IMR-90 (cell line): ENCODE results near the gene BOD1. TPM values are rescaled to one million over a fixed set of nuclear protein-coding genes. Genes with fewer than 3 reads are reported as not detected.

Source experiments
- ATAC-seq: fragments of 200-7000 bp; cut with Tn5 transposase; 2 replicates; pipeline ENCODE4 v1.9.1; 2020; ENCODE audit warnings: low read depth, mild to moderate bottlenecking, moderate library complexity
- BruUV-seq: library from RNA; stranded (reverse); fragments of 400-500 nt; replicated peaks from 2 replicates; lab custom pipeline; 2021; lab: Mats Ljungman, UMichigan
- CTCF ChIA-PET: fragments of 300-600 bp; formaldehyde crosslinking; extraction: SDS; loops from one replicate; lab custom pipeline; 2021; ENCODE audit warnings: antibody characterized with exemption; lab: Yijun Ruan, JAX
- POLR2A ChIA-PET: fragments of 300-600 bp; sonication (Branson Sonifier 250); formaldehyde crosslinking; loops from one replicate; lab custom pipeline; 2022; ENCODE audit warnings: antibody characterized with exemption; ENCODE audit not compliant: unreplicated experiment; lab: Charles Lee
- DNase-seq: peaks from one replicate; pipeline ENCODE4 v3.0.0; 2013
- H2AFZ ChIP-seq: replicated peaks from 2 replicates; pipeline ENCODE3; 2013; ENCODE audit warnings: low read length, mild to moderate bottlenecking; ENCODE audit not compliant: poor library complexity
- H2AK5ac ChIP-seq: 2 replicates; pipeline ENCODE4 v1.6.1; 2013; ENCODE audit warnings: low read depth, low read length, inconsistent platforms
- H2AK9ac ChIP-seq: replicated peaks from 2 replicates; pipeline ENCODE3; 2013; ENCODE audit warnings: mild to moderate bottlenecking, low read depth, low read length, moderate library complexity; ENCODE audit not compliant: poor library complexity
- H2BK120ac ChIP-seq: 2 replicates; pipeline ENCODE4 v1.6.1; 2013; ENCODE audit warnings: low read depth, low read length, inconsistent platforms
- H2BK15ac ChIP-seq: 3 replicates; pipeline ENCODE4 v1.6.1; 2013; ENCODE audit warnings: low read depth, low read length, inconsistent platforms
- H2BK20ac ChIP-seq: 2 replicates; pipeline ENCODE4 v1.6.1; 2013; ENCODE audit warnings: low read depth, mild to moderate bottlenecking, inconsistent platforms, low read length, moderate library complexity
- H2BK5ac ChIP-seq: 2 replicates; pipeline ENCODE4 v1.6.1; 2013; ENCODE audit warnings: mild to moderate bottlenecking, low read depth, low read length, inconsistent platforms; ENCODE audit not compliant: poor library complexity, severe bottlenecking
- H3K14ac ChIP-seq: replicated peaks from 2 replicates; pipeline ENCODE4 v1.6.1; 2013; ENCODE audit warnings: low read depth, low read length, inconsistent platforms
- H3K18ac ChIP-seq: 2 replicates; pipeline ENCODE4 v1.6.1; 2013; ENCODE audit warnings: low read depth, low read length, control low read depth
- H3K23ac ChIP-seq: 2 replicates; pipeline ENCODE4 v1.6.1; 2013; ENCODE audit warnings: low read depth, low read length, inconsistent platforms
- H3K27ac ChIP-seq: 2 replicates; pipeline ENCODE4 v1.5.1; 2013; ENCODE audit warnings: mild to moderate bottlenecking, control low read depth, low read length; ENCODE audit not compliant: insufficient read depth
- H3K27me3 ChIP-seq: 2 replicates; pipeline ENCODE4 v1.6.1; 2013; ENCODE audit warnings: low read length; ENCODE audit not compliant: control insufficient read depth, insufficient read depth
- H3K36me3 ChIP-seq: 2 replicates; pipeline ENCODE4 v1.6.1; 2013; ENCODE audit warnings: low read length, mixed read lengths; ENCODE audit not compliant: control insufficient read depth, insufficient read depth
- H3K4ac ChIP-seq: 2 replicates; pipeline ENCODE4 v1.6.1; 2013; ENCODE audit warnings: low read depth, low read length, inconsistent platforms
- H3K4me1 ChIP-seq: 2 replicates; pipeline ENCODE4 v1.6.1; 2013; ENCODE audit warnings: low read length, mixed read lengths; ENCODE audit not compliant: control insufficient read depth, insufficient read depth
- H3K4me2 ChIP-seq: 2 replicates; pipeline ENCODE4 v1.6.1; 2013; ENCODE audit warnings: low read depth, mild to moderate bottlenecking, control low read depth, low read length, moderate library complexity
- H3K4me3 ChIP-seq: 2 replicates; pipeline ENCODE4 v1.5.1; 2013; ENCODE audit warnings: low read depth, mild to moderate bottlenecking, control low read depth, low read length, moderate library complexity; ENCODE audit not compliant: insufficient read depth
- H3K56ac ChIP-seq: 2 replicates; pipeline ENCODE4 v1.6.1; 2013; ENCODE audit warnings: low read length, inconsistent platforms; ENCODE audit not compliant: insufficient read depth; ENCODE audit errors: extremely low read depth
- H3K79me1 ChIP-seq, 2 experiments: 2 replicates each; pipeline ENCODE4 v1.6.1; 2013; ENCODE audit warnings: low read length in 2 of 2, inconsistent platforms in 1 of 2, low read depth in 1 of 2
- H3K9ac ChIP-seq: 2 replicates; pipeline ENCODE4 v1.6.1; 2013; ENCODE audit warnings: low read depth, low read length, control low read depth
- H3K9me1 ChIP-seq: 2 replicates; pipeline ENCODE4 v1.6.1; 2013; ENCODE audit warnings: low read length, inconsistent platforms; ENCODE audit not compliant: insufficient read depth
- H3K9me3 ChIP-seq: 2 replicates; pipeline ENCODE4 v1.6.1; 2013; ENCODE audit warnings: low read length; ENCODE audit not compliant: control insufficient read depth, insufficient read depth
- H4K20me1 ChIP-seq: 2 replicates; pipeline ENCODE4 v1.6.1; 2013; ENCODE audit warnings: low read length, inconsistent platforms; ENCODE audit not compliant: insufficient read depth
- H4K5ac ChIP-seq: 2 replicates; pipeline ENCODE4 v1.6.1; 2013; ENCODE audit warnings: mild to moderate bottlenecking, low read depth, low read length, control low read depth
- H4K8ac ChIP-seq, 2 experiments: 2 replicates each; pipeline ENCODE4 v1.6.1; 2013; ENCODE audit warnings: low read depth in 2 of 2, low read length in 2 of 2, control low read depth in 1 of 2, inconsistent platforms in 1 of 2
- H4K91ac ChIP-seq: 2 replicates; pipeline ENCODE4 v1.6.1; 2013; ENCODE audit warnings: low read depth, low read length, inconsistent platforms; ENCODE audit not compliant: insufficient read depth
- RFX5 ChIP-seq: IDR thresholded peaks from 2 replicates; pipeline ENCODE4 v1.8.0; 2012; ENCODE audit warnings: low read depth, mild to moderate bottlenecking, low read length, moderate library complexity
- WGBS, 2 experiments: methylation state at CpG; one replicate each; pipeline versions ENCODE4 v1.1.5 to v1.1.7; 2013; ENCODE audit warnings: missing lambda C conversion rate in 2 of 2; ENCODE audit not compliant: insufficient read length in 1 of 2; ENCODE audit errors: extremely low coverage in 2 of 2; 5-methylcytosine and 5-hydroxymethylcytosine counted together
- dilution Hi-C: fragments of 300-500 bp; cut with HindIII; formaldehyde crosslinking; loops from one replicate; pipeline ENCODE4 v1.14.3; 2018; ENCODE audit warnings: low sequenced_read_pairs; ENCODE audit not compliant: unreplicated experiment
- in situ Hi-C: fragments of 300-500 bp; cut with MboI; formaldehyde crosslinking; loops from 3 replicates; pipeline ENCODE4 v1.14.3; 2019; ENCODE audit warnings: low sequenced_read_pairs, inconsistent platforms, mixed read lengths
- intact Hi-C: fragments of 100-400 bp; cut with micrococcal nuclease; formaldehyde crosslinking; loops from 2 replicates; pipeline ENCODE4 v1.10.0; 2022
- polyA plus RNA-seq, 3 experiments: library from polyadenylated mRNA; depleted of rRNA; stranded (reverse); fragments of >200 nt; gene quantifications; 2 replicates each; pipeline ENCODE4 v1.2.3, GENCODE V29; 2012; ENCODE audit warnings: low replicate concordance in 1 of 3
- total RNA-seq: library from RNA; depleted of rRNA; stranded (reverse); fragments of >200 nt; gene quantifications from 2 replicates; pipeline ENCODE4 v1.2.3, GENCODE V29; 2012
- TF ChIP-seq, protein P1 (sequence below): fragments of 150-350 bp; IDR thresholded peaks from 2 replicates; pipeline ENCODE4 v1.6.1; 2016; ENCODE audit warnings: low read depth, mild to moderate bottlenecking, low read length, moderate library complexity, borderline replicate concordance

BOD1 gene
- total and polyA plus RNA-seq, 2 of the 4 experiments (the other 2 are of a cell fraction) = 57.9 to 71.7 TPM

DNA sequence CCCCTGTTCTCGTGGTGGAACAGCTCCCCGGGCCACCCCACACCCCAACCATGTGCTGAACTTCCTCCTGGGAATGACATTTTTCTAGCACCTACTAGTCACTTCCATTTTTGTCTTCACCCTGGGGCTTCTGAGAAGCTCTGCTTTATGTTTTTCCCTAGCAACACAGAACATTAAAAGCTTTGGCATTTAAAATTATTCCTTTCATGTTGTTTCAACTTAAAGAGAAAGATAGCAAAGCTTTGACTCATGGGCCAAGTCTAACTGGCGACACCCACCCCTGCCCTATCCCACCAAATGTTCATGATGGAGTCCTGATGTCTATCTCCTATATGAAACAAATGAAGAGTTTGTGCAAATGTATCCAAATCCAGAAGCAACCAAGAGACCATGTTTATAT is 22.4 kb downstream of the BOD1 start:
- Histone ChIP-seq H2BK20ac (no peak overlapping the region), H3K4me2 (no peak overlapping the region), H4K91ac (peak overlapping the region; percentile 31; the same call in 1 of the 2 replicates), H3K27me3 (no peaks in the 10 kb centered on the region), H3K27ac (no peak overlapping the region), H4K20me1 (no peaks in the 10 kb centered on the region), H3K9me3 (peaks cover 10% of the 10 kb centered on the region), H3K4me1 (peaks cover 5% of the 10 kb centered on the region), H3K9me1 (peaks cover 9% of the 10 kb centered on the region; the same call in 1 of the 2 replicates), H3K56ac (no peak overlapping the region), H3K36me3 (peaks cover 4% of the 10 kb centered on the region; the same call in 1 of the 2 replicates), H3K18ac (no peak overlapping the region; the same call in 1 of the 2 replicates), H3K79me1 (no peaks in the 10 kb centered on the region), H4K8ac (no peak overlapping the region), H2BK5ac (no peak overlapping the region), H2AK5ac (peak overlapping the region; percentile 11; the same call in 1 of the 2 replicates), H4K5ac (no peak overlapping the region), H2AK9ac (no peak overlapping the region), H2BK120ac (no peak overlapping the region), H2AFZ (no peak overlapping the region), H3K9ac (no peak overlapping the region), H3K4me3 (no peak overlapping the region), H3K23ac (no peak overlapping the region), H3K4ac (no peak overlapping the region), H2BK15ac (no peak overlapping the region), H3K14ac (no peak overlapping the region)
- TF ChIP-seq, protein P1, sequence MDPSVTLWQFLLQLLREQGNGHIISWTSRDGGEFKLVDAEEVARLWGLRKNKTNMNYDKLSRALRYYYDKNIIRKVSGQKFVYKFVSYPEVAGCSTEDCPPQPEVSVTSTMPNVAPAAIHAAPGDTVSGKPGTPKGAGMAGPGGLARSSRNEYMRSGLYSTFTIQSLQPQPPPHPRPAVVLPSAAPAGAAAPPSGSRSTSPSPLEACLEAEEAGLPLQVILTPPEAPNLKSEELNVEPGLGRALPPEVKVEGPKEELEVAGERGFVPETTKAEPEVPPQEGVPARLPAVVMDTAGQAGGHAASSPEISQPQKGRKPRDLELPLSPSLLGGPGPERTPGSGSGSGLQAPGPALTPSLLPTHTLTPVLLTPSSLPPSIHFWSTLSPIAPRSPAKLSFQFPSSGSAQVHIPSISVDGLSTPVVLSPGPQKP = no peak
- TF ChIP-seq RFX5 = peak; percentile 38; the same call in 1 of the 2 replicates
- in situ Hi-C loops (loop anchor here (25.0 kb wide), 2 partner anchors 432 to 882 kb away; no protein-coding TSS in a partner anchor), dilution Hi-C loops (no loop called here), intact Hi-C loops (no loop called here)
- no TSS peak for BruUV-seq
- WGBS, 2 experiments = no CpG with 5 or more reads among the region's 3 CpGs
- DNase-seq (peak; percentile 51), ATAC-seq (peak; percentile 36)
- ChIA-PET CTCF (interaction anchor here (0.6 kb wide), 1 partner anchor 360 kb away, joined by 3 read pairs; no protein-coding TSS in a partner anchor), POLR2A (no interaction called here)
